ENCODE data around the gene NBPF12. TPM values are rescaled to one million over a fixed set of nuclear protein-coding genes. Genes with fewer than 3 reads are reported as not detected.
"Not testable (repeated sequence)": the region's sequence is repeated elsewhere in the genome, so short reads cannot be mapped to it uniquely, and the experiment has no call there.

Gene NBPF12, protein sequence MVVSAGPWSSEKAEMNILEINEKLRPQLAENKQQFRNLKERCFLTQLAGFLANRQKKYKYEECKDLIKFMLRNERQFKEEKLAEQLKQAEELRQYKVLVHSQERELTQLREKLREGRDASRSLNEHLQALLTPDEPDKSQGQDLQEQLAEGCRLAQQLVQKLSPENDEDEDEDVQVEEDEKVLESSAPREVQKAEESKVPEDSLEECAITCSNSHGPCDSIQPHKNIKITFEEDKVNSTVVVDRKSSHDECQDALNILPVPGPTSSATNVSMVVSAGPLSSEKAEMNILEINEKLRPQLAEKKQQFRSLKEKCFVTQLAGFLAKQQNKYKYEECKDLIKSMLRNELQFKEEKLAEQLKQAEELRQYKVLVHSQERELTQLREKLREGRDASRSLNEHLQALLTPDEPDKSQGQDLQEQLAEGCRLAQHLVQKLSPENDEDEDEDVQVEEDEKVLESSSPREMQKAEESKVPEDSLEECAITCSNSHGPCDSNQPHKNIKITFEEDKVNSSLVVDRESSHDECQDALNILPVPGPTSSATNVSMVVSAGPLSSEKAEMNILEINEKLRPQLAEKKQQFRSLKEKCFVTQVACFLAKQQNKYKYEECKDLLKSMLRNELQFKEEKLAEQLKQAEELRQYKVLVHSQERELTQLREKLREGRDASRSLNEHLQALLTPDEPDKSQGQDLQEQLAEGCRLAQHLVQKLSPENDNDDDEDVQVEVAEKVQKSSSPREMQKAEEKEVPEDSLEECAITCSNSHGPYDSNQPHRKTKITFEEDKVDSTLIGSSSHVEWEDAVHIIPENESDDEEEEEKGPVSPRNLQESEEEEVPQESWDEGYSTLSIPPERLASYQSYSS (N-terminal part only)
- 10 to 100 TPM; 40.1 to 42.8 TPM for total RNA-seq
- 1 to 10 TPM; 1.6 to 5.5 (median 3.1) TPM for polyA plus RNA-seq
- total RNA-seq = 29.9 to 92.8 (median 60.9) reads per million in 6 experiments

GRCh38 chr1:146938242-146938902 is at the start of gene NBPF12:
Gene NBPF12 (plus strand): TSS chr1:146938324. CDS start chr1:146960144, 21,820 bp downstream.
- DNase-seq = peak; percentile 63 to 88 (median 76)
- H3K27ac Mint-ChIP-seq = peak within 1 kb of the TSS; percentile 84 to 98 (median 96)
- not testable (repeated sequence) for H3K9me3 Mint-ChIP-seq, H3K27me3 Mint-ChIP-seq, H3K36me3 Mint-ChIP-seq
- POLR2A ChIA-PET = interaction anchor here (0.7 kb wide), 1 partner anchor 562 kb away, joined by 3 read pairs; no protein-coding TSS in a partner anchor
- H3K4me1 Mint-ChIP-seq = peaks cover 6 to 27% (median 12%) of the 10 kb centered on the region in 4 donors
- ATAC-seq = peak; percentile 89 to 91
- H3K4me3 Mint-ChIP-seq = peak within 1 kb of the TSS; percentile 87 to 97 (median 95)

GRCh38 chr1:146891355-146891754 is 46.8 kb upstream of the NBPF12 start:
- H3K36me3 Mint-ChIP-seq, ATAC-seq, H3K27me3 Mint-ChIP-seq, DNase-seq, H3K27ac Mint-ChIP-seq, H3K4me1 Mint-ChIP-seq, H3K4me3 Mint-ChIP-seq, POLR2A ChIA-PET: not testable (repeated sequence)
- H3K9me3 Mint-ChIP-seq = peaks cover 0 to 17% (median 7%) of the 10 kb centered on the region in 9 donors

GRCh38 chr1:146892331-146892730 is 45.8 kb upstream of the NBPF12 start:
- ATAC-seq, H3K27me3 Mint-ChIP-seq, H3K4me3 Mint-ChIP-seq, H3K27ac Mint-ChIP-seq, DNase-seq, H3K36me3 Mint-ChIP-seq, POLR2A ChIA-PET, H3K4me1 Mint-ChIP-seq: not testable (repeated sequence)
- peaks cover 0 to 17% (median 7%) of the 10 kb centered on the region in 9 donors for H3K9me3 Mint-ChIP-seq

GRCh38 chr1:146907565-146908261 is 30.4 kb upstream of the NBPF12 start:
- ATAC-seq, H3K9me3 Mint-ChIP-seq, H3K4me3 Mint-ChIP-seq, DNase-seq, H3K27ac Mint-ChIP-seq, H3K36me3 Mint-ChIP-seq, H3K27me3 Mint-ChIP-seq, H3K4me1 Mint-ChIP-seq, POLR2A ChIA-PET: not testable (repeated sequence)

GRCh38 chr1:146912975-146913374 is 25.1 kb upstream of the NBPF12 start:
- DNase-seq, H3K36me3 Mint-ChIP-seq, H3K4me3 Mint-ChIP-seq, H3K4me1 Mint-ChIP-seq, H3K27me3 Mint-ChIP-seq, H3K27ac Mint-ChIP-seq, POLR2A ChIA-PET, ATAC-seq, H3K9me3 Mint-ChIP-seq: not testable (repeated sequence)

GRCh38 chr1:146920811-146921210 is 17.3 kb upstream of the NBPF12 start:
- H3K4me1 Mint-ChIP-seq, H3K27ac Mint-ChIP-seq, H3K27me3 Mint-ChIP-seq, DNase-seq, H3K36me3 Mint-ChIP-seq, H3K9me3 Mint-ChIP-seq, ATAC-seq, H3K4me3 Mint-ChIP-seq, POLR2A ChIA-PET: not testable (repeated sequence)

DNA sequence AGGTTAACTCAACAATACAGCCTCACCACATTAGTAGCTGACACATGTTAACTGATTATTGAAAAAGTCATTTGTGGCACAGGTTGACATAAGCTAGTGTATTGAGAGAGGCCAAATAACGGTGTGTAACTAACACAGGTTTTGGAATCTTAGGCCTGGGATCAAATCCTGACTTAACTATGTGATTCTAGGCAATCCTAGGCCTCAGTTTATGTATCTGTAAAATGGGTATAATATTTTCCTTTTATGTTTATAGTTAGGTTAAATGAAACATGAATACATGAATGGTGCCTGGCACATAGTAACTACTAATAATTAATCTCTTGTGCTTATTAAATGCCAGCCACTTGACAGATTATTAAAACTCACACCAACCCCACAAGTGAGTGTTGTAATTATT is 15.5 kb upstream of the NBPF12 start:
- ATAC-seq, H3K4me1 Mint-ChIP-seq: not testable (repeated sequence)

GRCh38 chr1:146924106-146924505 is 14.0 kb upstream of the NBPF12 start:
- H3K9me3 Mint-ChIP-seq, DNase-seq, H3K27ac Mint-ChIP-seq, H3K27me3 Mint-ChIP-seq, H3K4me1 Mint-ChIP-seq, POLR2A ChIA-PET, H3K4me3 Mint-ChIP-seq, H3K36me3 Mint-ChIP-seq, ATAC-seq: not testable (repeated sequence)

More for the DNA sequence above, 15.5 kb upstream of the NBPF12 start:
- H3K36me3 Mint-ChIP-seq, H3K27ac Mint-ChIP-seq, H3K4me3 Mint-ChIP-seq, H3K9me3 Mint-ChIP-seq, H3K27me3 Mint-ChIP-seq, POLR2A ChIA-PET, DNase-seq: not testable (repeated sequence)

GRCh38 chr1:146926413-146926812 is 11.7 kb upstream of the NBPF12 start:
- H3K27ac Mint-ChIP-seq, H3K4me3 Mint-ChIP-seq, ATAC-seq, H3K36me3 Mint-ChIP-seq, H3K4me1 Mint-ChIP-seq, DNase-seq, H3K9me3 Mint-ChIP-seq, POLR2A ChIA-PET, H3K27me3 Mint-ChIP-seq: not testable (repeated sequence)

GRCh38 chr1:146930225-146930624 is 7.9 kb upstream of the NBPF12 start:
- H3K9me3 Mint-ChIP-seq, H3K4me1 Mint-ChIP-seq, H3K36me3 Mint-ChIP-seq, H3K4me3 Mint-ChIP-seq, POLR2A ChIA-PET, ATAC-seq, H3K27me3 Mint-ChIP-seq, DNase-seq, H3K27ac Mint-ChIP-seq: not testable (repeated sequence)

DNA sequence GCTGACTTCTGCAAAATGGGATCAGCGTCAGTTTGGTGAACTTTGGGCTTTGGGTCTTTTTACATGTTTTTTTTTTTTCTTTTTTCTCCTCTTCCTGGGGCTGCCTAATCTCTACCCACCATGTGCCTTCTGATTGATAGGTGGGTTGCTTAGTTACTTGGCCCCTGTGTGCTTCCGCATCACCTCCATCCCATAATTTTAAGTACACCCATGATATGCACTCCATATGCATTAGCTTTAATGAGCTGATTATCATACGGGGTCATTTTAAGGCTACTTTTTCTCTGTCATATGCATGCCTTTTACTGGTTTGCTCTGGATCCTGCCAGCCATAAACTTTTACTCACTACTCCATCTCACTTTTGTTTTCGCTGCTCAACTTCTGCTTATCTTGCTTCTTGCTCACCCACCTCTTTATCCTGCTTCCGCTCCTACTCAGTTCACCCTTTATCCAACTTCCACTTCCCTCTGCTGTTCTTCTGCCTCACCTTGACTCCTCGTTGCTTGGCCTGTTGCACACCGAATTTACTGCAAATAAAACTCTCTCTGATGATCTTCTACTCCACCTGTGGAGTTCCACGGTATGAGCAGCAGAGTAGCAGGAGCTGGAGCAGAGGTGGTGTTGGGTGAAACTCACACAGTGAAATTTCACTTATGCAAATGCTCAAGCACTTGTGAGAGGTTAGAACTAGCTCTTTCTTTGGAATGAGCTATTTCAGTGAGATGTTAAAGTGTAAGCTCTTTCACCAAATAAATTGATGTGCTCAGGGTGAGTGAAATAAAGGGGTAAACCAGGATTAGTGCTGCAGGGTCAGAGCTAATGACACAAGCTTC is 3.5 kb upstream of the NBPF12 start:
- POLR2A ChIA-PET, ATAC-seq, H3K27me3 Mint-ChIP-seq, H3K36me3 Mint-ChIP-seq, H3K9me3 Mint-ChIP-seq: not testable (repeated sequence)
- peaks cover 3 to 17% (median 8%) of the 10 kb centered on the region in 4 donors for H3K4me1 Mint-ChIP-seq
- peak in 2 of 10 donors; percentile 7 to 13 for DNase-seq
- peak overlapping the region in 8 of 10 donors; percentile 0 to 78 (median 44) for H3K4me3 Mint-ChIP-seq
- peak overlapping the region in 4 of 10 donors; percentile 5 to 63 (median 48) for H3K27ac Mint-ChIP-seq

All from naive thymus-derived CD8-positive, alpha-beta T cell (primary cell).